ENCODE data around the gene ARL6IP5.

Gene ARL6IP5

DNA sequence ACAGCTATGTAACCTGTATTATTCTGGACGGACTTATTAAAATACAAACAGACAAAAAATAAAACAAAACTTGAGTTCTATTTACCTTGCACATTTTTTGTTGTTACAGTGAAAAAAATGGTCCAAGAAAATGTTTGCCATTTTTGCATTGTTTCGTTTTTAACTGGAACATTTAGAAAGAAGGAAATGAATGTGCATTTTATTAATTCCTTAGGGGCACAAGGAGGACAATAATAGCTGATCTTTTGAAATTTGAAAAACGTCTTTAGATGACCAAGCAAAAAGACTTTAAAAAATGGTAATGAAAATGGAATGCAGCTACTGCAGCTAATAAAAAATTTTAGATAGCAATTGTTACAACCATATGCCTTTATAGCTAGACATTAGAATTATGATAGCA is 20.6 kb downstream of the ARL6IP5 start:
- Histone ChIP-seq H4K8ac (ENCODE audit: low read depth, low read length) (no peak overlapping the region), H3K18ac (ENCODE audit: low read length) (no peak overlapping the region), H4K5ac (ENCODE audit: low read length) (no peak overlapping the region), H3K27ac (ENCODE audit: low read depth, low read length) (no peak overlapping the region), H3K23ac (ENCODE audit: low read length) (no peak overlapping the region), H2BK15ac (replicated peaks; ENCODE audit: low read depth) (no peak overlapping the region), H3K4ac (ENCODE audit: low read depth, low read length) (no peak overlapping the region), H3K4me1 (ENCODE audit: control insufficient read depth, low read depth, low read length) (no peaks in the 10 kb centered on the region), H3K9ac (ENCODE audit: low read length) (no peak overlapping the region), H3K4me2 (ENCODE audit: low read length) (no peak overlapping the region), H3K56ac (ENCODE audit: low read length) (no peak overlapping the region), H3K4me3 (ENCODE audit: low read length) (no peak overlapping the region), H2BK120ac (ENCODE audit: low read depth, low read length) (no peak overlapping the region), H3K79me2 (ENCODE audit: control insufficient read depth, insufficient read depth, low read length) (no peaks in the 10 kb centered on the region), H3K36me3 (ENCODE audit: control insufficient read depth, insufficient read depth, low read length) (no peaks in the 10 kb centered on the region), H3K27me3 (ENCODE audit: insufficient read depth, low read length, poor library complexity) (no peaks in the 10 kb centered on the region), H2AK5ac (ENCODE audit: low read length) (no peak overlapping the region), H2BK5ac (ENCODE audit: low read length) (no peak overlapping the region), H3K79me1 (ENCODE audit: low read length) (no peaks in the 10 kb centered on the region)
- no peak for DNase-seq
- no CpG with 5 or more reads among the region's 3 CpGs for WGBS (ENCODE audit: extremely low coverage, insufficient coverage, low lambda C conversion rate)

DNA sequence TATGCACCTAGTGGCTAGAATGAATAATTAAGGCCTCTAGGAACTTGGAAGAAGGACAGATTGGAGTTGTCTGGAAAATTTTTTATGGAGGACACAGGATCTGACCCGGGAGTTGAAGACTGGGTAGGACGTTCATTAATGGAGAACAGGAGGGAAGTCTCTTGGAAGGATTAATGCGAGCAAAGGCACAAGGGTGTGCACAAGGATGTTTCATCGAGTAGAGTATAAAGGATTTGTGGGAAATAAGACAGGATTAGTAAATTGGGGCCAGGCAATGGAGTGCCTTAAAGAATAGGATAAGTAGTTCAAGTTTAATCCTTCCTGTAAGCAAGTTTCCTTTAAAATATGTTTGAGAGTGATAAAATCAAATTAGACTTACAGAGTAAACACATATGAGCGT is 23.1 kb downstream of the ARL6IP5 start:
- Histone ChIP-seq H3K56ac (ENCODE audit: low read length) (no peak overlapping the region), H3K79me2 (ENCODE audit: control insufficient read depth, insufficient read depth, low read length) (no peaks in the 10 kb centered on the region), H3K27ac (ENCODE audit: low read depth, low read length) (no peak overlapping the region), H2BK120ac (ENCODE audit: low read depth, low read length) (no peak overlapping the region), H3K4me3 (ENCODE audit: low read length) (no peak overlapping the region), H3K18ac (ENCODE audit: low read length) (no peak overlapping the region), H2AK5ac (ENCODE audit: low read length) (no peak overlapping the region), H3K27me3 (ENCODE audit: insufficient read depth, low read length, poor library complexity) (no peaks in the 10 kb centered on the region), H2BK15ac (replicated peaks; ENCODE audit: low read depth) (no peak overlapping the region), H3K4me2 (ENCODE audit: low read length) (no peak overlapping the region), H3K23ac (ENCODE audit: low read length) (no peak overlapping the region), H3K9ac (ENCODE audit: low read length) (no peak overlapping the region), H3K4ac (ENCODE audit: low read depth, low read length) (no peak overlapping the region), H3K79me1 (ENCODE audit: low read length) (no peaks in the 10 kb centered on the region), H3K4me1 (ENCODE audit: control insufficient read depth, low read depth, low read length) (no peaks in the 10 kb centered on the region), H4K8ac (ENCODE audit: low read depth, low read length) (no peak overlapping the region), H4K5ac (ENCODE audit: low read length) (no peak overlapping the region), H2BK5ac (ENCODE audit: low read length) (no peak overlapping the region), H3K36me3 (ENCODE audit: control insufficient read depth, insufficient read depth, low read length) (no peaks in the 10 kb centered on the region)
- DNase-seq: no peak
- no CpG with 5 or more reads among the region's 5 CpGs for WGBS (ENCODE audit: extremely low coverage, insufficient coverage, low lambda C conversion rate)

DNA sequence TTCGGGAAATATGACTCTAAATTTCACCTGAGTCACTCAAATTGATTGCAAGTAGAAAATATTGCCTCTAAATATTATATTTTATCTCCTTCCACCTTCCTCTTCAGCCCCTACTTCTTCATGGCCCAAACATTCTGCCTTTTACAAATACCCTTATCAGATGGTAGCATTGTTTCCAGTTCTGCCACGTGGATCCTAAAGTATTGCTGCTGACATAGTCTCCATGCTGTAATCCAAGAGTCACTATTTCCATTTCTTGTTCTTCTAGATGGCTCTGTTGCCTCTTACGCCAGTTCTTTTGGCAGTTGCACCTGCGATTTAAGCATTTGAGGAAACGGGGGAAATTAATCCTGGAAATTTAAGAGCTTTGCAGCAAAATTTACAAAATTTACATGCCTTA is 24.1 kb downstream of the ARL6IP5 start:
- no peak overlapping the region for H3K4me2 ChIP-seq (ENCODE audit: low read length)
- no CpG with 5 or more reads among the region's 5 CpGs for WGBS (ENCODE audit: extremely low coverage, insufficient coverage, low lambda C conversion rate)
- no peak overlapping the region for H2BK5ac ChIP-seq (ENCODE audit: low read length)
- H3K4me3 ChIP-seq (ENCODE audit: low read length): no peak overlapping the region
- no peak overlapping the region for H3K56ac ChIP-seq (ENCODE audit: low read length)
- H2BK15ac ChIP-seq (replicated peaks; ENCODE audit: low read depth): no peak overlapping the region
- no peak overlapping the region for H4K5ac ChIP-seq (ENCODE audit: low read length)
- no peak overlapping the region for H3K18ac ChIP-seq (ENCODE audit: low read length)
- no peak overlapping the region for H3K9ac ChIP-seq (ENCODE audit: low read length)
- H4K8ac ChIP-seq (ENCODE audit: low read depth, low read length): no peak overlapping the region
- H3K4ac ChIP-seq (ENCODE audit: low read depth, low read length): no peak overlapping the region
- H3K27ac ChIP-seq (ENCODE audit: low read depth, low read length): no peak overlapping the region
- H3K27me3 ChIP-seq (ENCODE audit: insufficient read depth, low read length, poor library complexity): no peaks in the 10 kb centered on the region
- no peak overlapping the region for H2BK120ac ChIP-seq (ENCODE audit: low read depth, low read length)
- no peak overlapping the region for H2AK5ac ChIP-seq (ENCODE audit: low read length)
- H3K23ac ChIP-seq (ENCODE audit: low read length): no peak overlapping the region
- no peaks in the 10 kb centered on the region for H3K4me1 ChIP-seq (ENCODE audit: control insufficient read depth, low read depth, low read length)
- no peaks in the 10 kb centered on the region for H3K36me3 ChIP-seq (ENCODE audit: control insufficient read depth, insufficient read depth, low read length)
- H3K79me2 ChIP-seq (ENCODE audit: control insufficient read depth, insufficient read depth, low read length): no peaks in the 10 kb centered on the region
- no peaks in the 10 kb centered on the region for H3K79me1 ChIP-seq (ENCODE audit: low read length)
- no peak for DNase-seq

- Histone ChIP-seq H3K56ac (ENCODE audit: low read length) (no peak overlapping the region), H3K4me2 (ENCODE audit: low read length) (no peak overlapping the region), H3K23ac (ENCODE audit: low read length) (no peak overlapping the region), H2BK15ac (replicated peaks; ENCODE audit: low read depth) (no peak overlapping the region), H3K36me3 (ENCODE audit: control insufficient read depth, insufficient read depth, low read length) (no peaks in the 10 kb centered on the region), H3K4me3 (ENCODE audit: low read length) (no peak overlapping the region), H2BK5ac (ENCODE audit: low read length) (no peak overlapping the region), H3K4me1 (ENCODE audit: control insufficient read depth, low read depth, low read length) (no peaks in the 10 kb centered on the region), H3K79me1 (ENCODE audit: low read length) (no peaks in the 10 kb centered on the region), H3K4ac (ENCODE audit: low read depth, low read length) (no peak overlapping the region), H4K8ac (ENCODE audit: low read depth, low read length) (no peak overlapping the region), H3K9ac (ENCODE audit: low read length) (no peak overlapping the region), H2AK5ac (ENCODE audit: low read length) (no peak overlapping the region), H3K27me3 (ENCODE audit: insufficient read depth, low read length, poor library complexity) (no peaks in the 10 kb centered on the region), H4K5ac (ENCODE audit: low read length) (no peak overlapping the region), H3K27ac (ENCODE audit: low read depth, low read length) (no peak overlapping the region), H3K79me2 (ENCODE audit: control insufficient read depth, insufficient read depth, low read length) (no peaks in the 10 kb centered on the region), H3K18ac (ENCODE audit: low read length) (no peak overlapping the region), H2BK120ac (ENCODE audit: low read depth, low read length) (no peak overlapping the region)
- DNase-seq: no peak
- no CpG with 5 or more reads among the region's 1 CpG for WGBS (ENCODE audit: extremely low coverage, insufficient coverage, low lambda C conversion rate)
Observed at GRCh38 chr3:69110941-69111546, 26.3 kb downstream of the ARL6IP5 start.

- no peak overlapping the region for H2BK5ac ChIP-seq (ENCODE audit: low read length)
- no CpG with 5 or more reads among the region's 3 CpGs for WGBS (ENCODE audit: extremely low coverage, insufficient coverage, low lambda C conversion rate)
- no peak overlapping the region for H2BK120ac ChIP-seq (ENCODE audit: low read depth, low read length)
- no peaks in the 10 kb centered on the region for H3K79me2 ChIP-seq (ENCODE audit: control insufficient read depth, insufficient read depth, low read length)
- H3K18ac ChIP-seq (ENCODE audit: low read length): no peak overlapping the region
- no peak overlapping the region for H3K27ac ChIP-seq (ENCODE audit: low read depth, low read length)
- no peaks in the 10 kb centered on the region for H3K36me3 ChIP-seq (ENCODE audit: control insufficient read depth, insufficient read depth, low read length)
- no peaks in the 10 kb centered on the region for H3K27me3 ChIP-seq (ENCODE audit: insufficient read depth, low read length, poor library complexity)
- DNase-seq: no peak
- no peak overlapping the region for H3K4me2 ChIP-seq (ENCODE audit: low read length)
- H4K5ac ChIP-seq (ENCODE audit: low read length): no peak overlapping the region
- no peaks in the 10 kb centered on the region for H3K79me1 ChIP-seq (ENCODE audit: low read length)
- H3K4me3 ChIP-seq (ENCODE audit: low read length): no peak overlapping the region
- H3K56ac ChIP-seq (ENCODE audit: low read length): no peak overlapping the region
- no peak overlapping the region for H2BK15ac ChIP-seq (replicated peaks; ENCODE audit: low read depth)
- no peak overlapping the region for H3K9ac ChIP-seq (ENCODE audit: low read length)
- H4K8ac ChIP-seq (ENCODE audit: low read depth, low read length): no peak overlapping the region
- no peak overlapping the region for H3K23ac ChIP-seq (ENCODE audit: low read length)
- no peak overlapping the region for H3K4ac ChIP-seq (ENCODE audit: low read depth, low read length)
- H2AK5ac ChIP-seq (ENCODE audit: low read length): no peak overlapping the region
- H3K4me1 ChIP-seq (ENCODE audit: control insufficient read depth, low read depth, low read length): no peaks in the 10 kb centered on the region
Observed at GRCh38 chr3:69113536-69113935, 28.8 kb downstream of the ARL6IP5 start.

DNA sequence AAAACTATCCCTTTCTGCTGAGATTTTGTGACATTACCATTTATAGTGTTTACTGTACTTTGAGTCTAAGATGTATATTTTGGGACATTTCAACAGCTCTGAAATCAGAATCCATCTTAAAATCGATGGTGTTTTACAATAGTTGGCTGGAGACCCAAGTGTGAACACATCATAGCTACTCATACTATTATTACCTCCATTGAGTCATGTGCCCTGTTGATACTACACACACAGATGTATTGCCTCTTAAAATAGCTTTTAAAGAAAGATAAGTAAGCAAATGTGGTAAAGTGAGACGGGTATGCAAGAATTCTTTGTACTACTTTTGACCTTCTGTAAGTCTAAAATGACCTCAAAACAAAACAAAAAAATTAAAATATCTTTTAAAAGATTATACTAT is 31.0 kb downstream of the ARL6IP5 start:
- H3K4ac ChIP-seq (ENCODE audit: low read depth, low read length): no peak overlapping the region
- no peak overlapping the region for H2BK5ac ChIP-seq (ENCODE audit: low read length)
- H2BK120ac ChIP-seq (ENCODE audit: low read depth, low read length): no peak overlapping the region
- no peak for DNase-seq
- H3K4me2 ChIP-seq (ENCODE audit: low read length): no peak overlapping the region
- WGBS (ENCODE audit: extremely low coverage, insufficient coverage, low lambda C conversion rate): no CpG with 5 or more reads among the region's 2 CpGs
- no peak overlapping the region for H4K8ac ChIP-seq (ENCODE audit: low read depth, low read length)
- no peak overlapping the region for H3K27ac ChIP-seq (ENCODE audit: low read depth, low read length)
- H3K4me3 ChIP-seq (ENCODE audit: low read length): no peak overlapping the region
- H3K18ac ChIP-seq (ENCODE audit: low read length): no peak overlapping the region
- H3K56ac ChIP-seq (ENCODE audit: low read length): no peak overlapping the region
- no peak overlapping the region for H3K9ac ChIP-seq (ENCODE audit: low read length)
- H3K36me3 ChIP-seq (ENCODE audit: control insufficient read depth, insufficient read depth, low read length): no peaks in the 10 kb centered on the region
- H3K4me1 ChIP-seq (ENCODE audit: control insufficient read depth, low read depth, low read length): no peaks in the 10 kb centered on the region
- no peaks in the 10 kb centered on the region for H3K27me3 ChIP-seq (ENCODE audit: insufficient read depth, low read length, poor library complexity)
- H3K23ac ChIP-seq (ENCODE audit: low read length): no peak overlapping the region
- H4K5ac ChIP-seq (ENCODE audit: low read length): no peak overlapping the region
- H2BK15ac ChIP-seq (replicated peaks; ENCODE audit: low read depth): no peak overlapping the region
- H3K79me2 ChIP-seq (ENCODE audit: control insufficient read depth, insufficient read depth, low read length): no peaks in the 10 kb centered on the region
- H2AK5ac ChIP-seq (ENCODE audit: low read length): no peak overlapping the region
- no peaks in the 10 kb centered on the region for H3K79me1 ChIP-seq (ENCODE audit: low read length)

All from mesendoderm (in vitro differentiated cells).